Medulla oblongata (tissue), 1 donor: ENCODE data around the gene HNRNPA3.
"Not testable (repeated sequence)": the region's sequence is repeated elsewhere in the genome, so short reads cannot be mapped to it uniquely, and the experiment has no call there.

ENCODE experiments used
- DNase-seq: peaks from one replicate; pipeline ENCODE4 v3.0.0-alpha.2; 2015; ENCODE audit errors: extremely low spot score

HNRNPA3 gene

DNA sequence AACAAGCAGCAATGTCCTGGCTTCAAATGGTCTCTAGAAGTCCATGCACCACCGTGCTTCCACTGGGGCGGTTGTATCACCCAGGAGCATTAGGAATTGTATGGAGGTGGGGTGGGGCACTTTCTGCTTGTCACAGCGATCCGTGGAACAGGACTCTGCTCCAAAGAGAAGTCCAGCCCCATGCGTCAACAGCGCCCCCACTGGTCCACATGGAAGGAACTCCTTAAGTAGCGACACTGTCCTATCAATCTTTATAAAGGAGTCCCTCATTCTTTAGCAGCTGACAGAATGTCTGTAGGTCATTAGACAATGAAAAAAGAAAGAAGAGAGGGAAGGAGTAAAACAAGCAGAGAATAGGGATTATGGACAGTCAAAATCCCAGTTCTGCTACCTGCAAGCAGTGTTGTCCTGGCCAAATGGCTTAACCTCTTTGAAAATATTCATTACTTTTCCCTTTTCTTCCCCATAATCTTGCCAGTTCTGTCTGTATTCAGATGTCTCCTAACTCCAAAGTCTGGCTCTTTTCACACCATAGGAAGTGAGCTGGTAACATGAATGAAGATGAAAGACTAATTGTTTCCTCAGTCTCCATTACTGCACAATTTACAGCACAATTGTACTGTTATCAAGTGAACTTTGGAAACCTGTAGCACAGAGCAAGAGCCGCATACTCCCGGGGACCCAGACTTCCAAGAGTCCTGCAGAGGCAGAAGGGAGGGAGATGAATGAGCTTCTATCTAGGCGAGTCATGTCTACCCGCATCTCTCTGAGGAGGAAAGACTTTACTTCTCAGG lies 42.0 kb downstream of the HNRNPA3 start:
- peak; percentile 66 for DNase-seq

DNA sequence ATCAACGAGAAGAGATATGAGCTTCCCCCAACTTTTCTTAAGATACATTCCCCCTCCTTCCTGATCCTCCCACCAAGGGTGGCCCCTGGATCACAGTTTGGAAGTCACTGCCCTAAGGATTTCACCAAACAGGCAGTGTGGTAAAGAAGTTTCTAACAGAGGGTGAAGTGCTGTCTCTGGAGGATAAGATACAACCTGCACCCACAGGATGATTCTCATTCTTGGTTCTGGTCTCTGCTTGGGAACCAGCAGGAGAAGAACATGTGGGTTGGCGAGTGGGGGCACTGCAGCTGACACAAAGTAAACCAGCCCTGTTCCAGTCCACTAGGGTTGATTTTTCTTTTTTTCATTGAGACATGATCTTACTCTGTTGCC lies 42.6 kb downstream of the HNRNPA3 start:
- no peak for DNase-seq

DNA sequence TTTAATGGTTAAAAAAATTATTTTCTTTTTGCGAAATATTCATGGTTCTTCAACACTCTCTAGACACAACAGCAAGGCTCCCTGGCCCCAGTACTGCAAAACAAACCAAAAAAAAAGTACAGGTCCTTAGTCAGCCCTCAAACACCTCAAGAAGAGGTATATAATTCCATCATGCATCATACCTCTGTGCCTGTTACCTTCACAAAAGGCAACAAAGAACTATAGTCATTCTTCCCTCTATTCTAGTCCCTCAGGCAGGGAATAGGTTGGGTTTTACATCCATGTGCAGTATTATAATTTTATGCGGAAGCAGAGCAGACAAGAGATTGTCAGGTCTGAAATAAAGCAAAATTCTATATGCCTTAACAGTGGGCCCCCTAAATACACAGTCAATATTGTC lies 43.4 kb downstream of the HNRNPA3 start:
- no peak for DNase-seq

DNA sequence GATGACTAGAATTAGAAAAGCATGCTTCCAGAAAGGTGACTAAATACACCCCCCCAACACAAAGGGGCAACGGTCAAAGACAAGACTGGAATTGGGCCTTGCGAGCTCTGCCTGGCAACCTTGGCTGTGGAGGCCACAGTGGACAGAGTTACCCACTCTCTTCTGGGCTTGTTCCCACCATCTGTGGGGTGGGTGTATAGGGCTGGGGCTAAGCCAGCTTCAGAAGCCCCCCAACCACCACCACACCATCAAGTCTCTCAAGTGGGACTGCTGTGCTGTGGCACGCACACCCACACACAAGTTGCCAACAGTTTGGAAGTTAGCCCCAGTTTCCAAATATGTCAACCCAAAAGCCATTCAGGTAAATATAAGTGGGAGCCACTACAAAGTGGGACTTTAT lies 44.1 kb downstream of the HNRNPA3 start:
- no peak for DNase-seq

DNA sequence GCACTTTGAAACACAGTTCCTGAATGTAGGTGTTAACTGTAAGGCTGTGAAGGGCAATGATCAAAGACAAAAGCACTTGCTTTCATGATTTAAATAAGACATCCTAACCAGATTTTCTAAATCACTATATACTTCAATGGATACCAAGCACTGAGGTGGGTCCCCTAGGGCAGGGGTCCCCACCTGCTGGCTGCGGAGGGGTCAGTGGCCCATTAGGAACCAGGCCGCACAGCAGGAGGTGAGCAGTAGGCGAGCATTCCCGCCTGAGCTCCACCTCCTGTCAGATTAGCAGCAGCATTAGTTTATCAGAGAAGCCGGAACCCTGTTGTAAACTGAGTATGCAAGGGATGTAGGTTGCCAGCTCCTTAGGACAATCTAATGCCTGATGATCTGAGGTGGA lies 44.9 kb downstream of the HNRNPA3 start:
- DNase-seq = no peak

DNA sequence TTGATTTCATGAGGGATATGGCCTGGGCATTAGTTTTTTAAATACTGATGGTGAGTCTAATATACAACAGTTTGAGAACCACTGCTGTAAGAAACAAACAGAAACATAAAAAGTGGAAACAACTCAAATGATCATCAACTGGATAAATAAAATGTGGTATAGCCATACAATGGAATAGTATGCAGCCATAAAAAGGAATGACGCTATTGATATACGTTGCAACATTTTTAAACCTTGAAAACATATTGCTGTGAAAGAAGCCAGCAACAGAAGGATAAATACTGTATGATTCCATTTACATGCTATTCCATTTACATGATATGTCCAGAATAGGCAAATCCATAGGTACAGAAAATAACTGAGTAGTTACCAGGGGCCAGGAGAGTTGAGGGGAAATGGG lies 45.5 kb downstream of the HNRNPA3 start:
- no peak for DNase-seq

DNA sequence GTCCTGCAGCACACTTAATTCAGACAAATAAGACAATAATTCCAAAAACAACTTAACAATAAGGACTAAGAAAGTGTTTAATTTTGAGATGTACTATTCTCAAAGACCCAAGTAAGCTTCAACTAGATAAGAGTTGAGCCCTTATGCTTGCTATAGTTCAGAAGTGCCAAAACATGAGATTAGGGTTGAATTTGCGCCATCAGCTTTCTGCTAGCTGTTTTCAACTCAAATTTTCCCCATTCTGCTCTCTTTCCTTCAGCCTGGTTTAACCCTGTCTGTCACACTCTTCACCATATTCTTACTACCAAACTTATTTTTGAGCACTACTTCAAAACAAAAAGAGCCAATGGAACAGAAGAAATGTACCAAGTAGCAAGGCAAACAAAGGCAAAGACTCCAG lies 47.8 kb downstream of the HNRNPA3 start:
- no peak for DNase-seq

DNA sequence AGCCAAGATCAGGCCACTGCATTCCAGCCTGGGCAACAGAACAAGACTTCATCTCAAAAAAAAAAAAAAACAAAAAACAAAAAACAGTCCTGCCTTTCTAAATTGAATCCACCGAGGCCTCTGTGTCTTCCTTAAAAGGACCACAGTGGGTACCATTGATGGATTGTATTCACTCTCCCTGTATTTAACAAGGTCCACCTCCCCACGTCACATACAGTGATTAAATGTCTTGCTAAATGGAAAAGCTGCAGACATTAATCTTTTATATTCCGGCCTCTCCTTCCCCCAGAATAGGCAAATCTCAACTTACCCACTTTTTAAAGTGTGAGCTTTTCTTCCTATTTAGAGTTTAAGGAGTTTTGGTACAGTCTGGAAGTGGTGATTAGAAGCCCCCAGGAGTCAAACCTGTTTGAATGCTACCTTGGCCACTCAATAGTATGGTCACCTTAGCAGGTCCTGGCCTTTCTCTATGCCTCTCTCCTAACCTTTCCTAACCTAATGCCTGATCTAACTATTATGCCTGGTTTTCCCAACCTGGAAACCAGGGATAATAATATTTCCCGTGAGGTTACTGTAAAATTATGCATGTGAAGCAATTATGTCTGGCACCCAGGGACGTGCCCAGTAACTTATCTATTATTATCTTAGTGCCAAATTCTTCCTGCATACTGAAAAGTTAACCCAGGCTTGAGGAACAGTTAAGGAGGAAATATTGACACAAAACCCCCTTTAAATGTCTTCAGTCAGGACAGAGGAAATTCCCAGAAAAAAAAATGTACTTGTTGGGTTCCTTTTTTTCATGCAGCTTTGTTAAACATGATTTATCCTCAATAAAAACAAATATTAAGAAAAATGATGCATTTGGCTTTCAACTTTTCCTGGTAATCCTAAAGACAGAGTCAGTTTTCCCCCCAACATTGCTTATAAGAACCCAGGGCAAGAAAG lies 48.8 kb downstream of the HNRNPA3 start:
- peak; percentile 49 for DNase-seq

DNA sequence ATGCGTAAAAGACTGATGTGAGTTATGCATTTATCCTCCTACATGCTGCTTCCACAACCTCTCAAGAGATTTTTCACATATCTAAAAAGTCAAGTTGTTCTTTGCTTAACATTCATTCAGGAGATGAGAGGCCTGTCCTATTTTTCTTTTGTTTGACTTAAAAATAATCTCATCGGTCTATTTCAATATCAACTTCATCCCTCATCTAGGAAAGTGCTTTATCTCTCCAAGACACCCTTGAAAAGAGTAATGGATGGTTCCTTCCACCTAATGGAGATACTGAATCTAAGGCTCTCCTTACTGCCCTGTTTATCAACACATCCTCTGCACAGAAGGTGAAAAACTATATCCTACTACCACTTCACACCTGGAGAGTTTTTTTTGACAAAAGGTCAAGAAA lies 49.5 kb downstream of the HNRNPA3 start:
- peak; percentile 41 for DNase-seq

DNA sequence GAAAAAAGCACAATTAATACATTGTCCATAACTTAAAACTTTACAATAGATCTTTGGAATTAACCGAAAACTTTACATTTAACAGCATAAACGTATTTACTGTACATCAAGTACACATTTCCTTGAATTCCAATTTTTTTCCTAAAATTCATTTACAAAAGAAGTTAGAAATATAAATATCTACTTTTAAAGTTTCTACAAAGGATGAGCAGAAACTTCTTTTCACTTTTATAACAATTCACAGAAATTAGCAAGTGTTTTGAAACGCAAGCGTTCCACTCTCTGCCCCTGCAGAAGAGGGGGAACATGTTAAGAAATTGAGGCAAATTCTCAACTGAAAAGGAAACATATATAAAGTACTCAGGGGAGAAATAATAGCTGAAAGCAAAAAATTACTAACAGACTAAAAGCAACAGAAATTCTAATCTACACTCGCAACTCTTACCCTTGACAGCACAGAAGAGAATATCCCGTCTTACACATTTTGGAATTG lies 50.4 kb downstream of the HNRNPA3 start:
- DNase-seq = no peak

DNA sequence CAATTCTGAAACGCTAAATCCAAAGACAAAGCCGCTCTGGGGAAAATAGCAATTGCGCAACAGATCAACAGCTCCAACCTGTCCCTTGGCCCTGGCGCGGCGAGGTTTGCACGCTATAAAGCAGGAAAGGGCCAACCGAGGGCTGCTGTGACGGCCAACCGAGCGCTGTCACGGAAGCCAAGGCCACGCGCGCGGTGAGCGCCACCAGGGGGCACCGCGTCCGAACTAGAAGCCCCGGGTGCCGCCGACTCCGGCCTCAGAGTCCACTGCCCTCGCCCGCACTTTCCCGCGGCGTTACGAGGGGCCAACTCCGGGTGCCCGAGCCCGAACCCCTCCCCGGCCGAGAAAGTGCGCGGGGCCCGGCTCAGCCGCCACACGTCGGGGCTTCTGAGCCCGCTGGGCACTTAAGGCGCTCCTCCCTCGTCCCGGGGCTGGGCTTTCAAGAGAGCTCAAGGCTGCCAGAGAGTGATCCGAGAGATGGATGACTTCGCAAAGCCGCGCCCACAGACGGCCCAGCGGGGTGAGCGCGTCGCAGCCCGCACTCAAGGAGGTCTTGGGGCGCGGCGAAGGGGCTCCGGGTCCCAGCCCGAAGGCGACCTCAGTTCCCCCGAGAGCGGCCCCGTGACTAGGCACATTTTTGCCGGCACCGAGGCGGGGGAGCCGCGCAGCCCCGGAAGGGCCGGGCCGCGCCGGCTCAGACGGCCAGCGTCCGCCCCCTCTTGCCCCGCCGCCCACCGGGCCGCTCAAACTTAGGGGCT lies 51.0 kb downstream of the HNRNPA3 start:
- peak; percentile 98 for DNase-seq

DNA sequence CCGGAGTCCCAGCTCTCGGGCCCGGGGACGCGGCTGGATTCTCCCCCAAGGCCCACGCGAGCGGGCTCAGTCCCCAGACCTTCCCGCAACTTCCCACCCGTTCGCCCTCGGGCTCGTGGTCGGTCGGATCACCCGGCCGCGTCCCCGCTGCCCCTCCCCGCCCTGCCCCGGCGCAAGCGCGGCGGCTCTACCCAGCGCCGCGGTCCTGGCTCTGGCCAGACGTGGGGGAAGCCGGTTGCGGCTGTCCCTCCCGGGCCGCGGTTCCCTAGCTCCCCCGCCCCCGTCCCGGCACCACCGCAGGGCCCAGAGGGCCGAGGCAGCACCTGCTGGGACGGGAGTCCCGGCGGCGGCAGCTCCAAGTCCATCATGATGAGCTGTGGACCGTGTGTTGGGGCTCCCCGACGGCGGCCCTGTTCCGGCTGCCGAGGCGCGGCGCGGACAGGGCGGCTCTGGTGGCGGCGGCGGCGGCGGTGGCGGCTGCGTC lies 51.7 kb downstream of the HNRNPA3 start:
- DNase-seq = no peak

DNA sequence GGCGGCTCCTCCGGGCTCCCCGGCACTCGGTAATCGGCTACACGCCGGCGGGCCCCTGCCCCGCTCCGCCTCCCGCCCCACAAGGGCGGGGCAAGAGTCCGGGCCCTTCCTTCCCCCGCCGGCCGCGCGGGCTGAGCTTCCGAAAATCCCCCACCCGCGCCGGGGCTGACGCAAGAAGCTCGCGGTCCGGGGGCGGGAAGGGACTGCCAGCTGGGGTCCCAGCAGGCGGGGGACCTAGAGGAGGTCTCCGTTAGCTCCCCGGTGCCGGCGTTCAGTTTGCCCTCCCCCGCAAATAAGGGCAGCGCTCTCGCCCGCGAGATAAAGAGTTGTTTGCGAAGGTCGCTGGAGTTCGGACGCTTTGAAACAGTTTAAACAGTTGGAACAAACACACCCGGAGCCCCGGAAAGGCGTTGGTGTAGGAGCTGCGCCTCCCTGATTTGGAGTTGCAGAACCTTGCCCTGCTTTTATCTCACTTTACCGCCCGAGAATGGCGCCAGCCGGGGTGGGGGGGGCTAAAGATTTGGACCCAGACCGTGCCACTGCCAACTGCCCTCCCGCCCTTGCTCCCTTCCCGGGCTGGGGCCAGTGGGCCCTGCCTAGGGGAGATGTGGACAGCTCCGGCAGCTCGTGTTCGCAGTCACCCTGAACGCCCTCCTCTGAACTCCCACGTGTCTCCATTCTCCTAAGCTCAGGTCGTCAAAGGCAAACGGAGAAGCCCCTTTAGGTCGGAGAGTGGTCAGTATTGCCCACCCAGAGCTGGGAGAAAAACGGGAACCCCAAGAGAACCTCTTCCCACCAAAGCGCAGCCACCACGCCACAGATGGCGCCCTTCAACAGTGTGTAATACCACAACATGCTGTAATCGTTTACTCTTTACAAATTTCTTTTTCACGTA lies 52.3 kb downstream of the HNRNPA3 start, which contains the start of gene NFE2L2:
TSS of gene NFE2L2 (minus strand) at position 35 of the 895 bp plus-strand sequence. CDS start 151 bp downstream, outside the sequence.
- peak; percentile 95 for DNase-seq

DNA sequence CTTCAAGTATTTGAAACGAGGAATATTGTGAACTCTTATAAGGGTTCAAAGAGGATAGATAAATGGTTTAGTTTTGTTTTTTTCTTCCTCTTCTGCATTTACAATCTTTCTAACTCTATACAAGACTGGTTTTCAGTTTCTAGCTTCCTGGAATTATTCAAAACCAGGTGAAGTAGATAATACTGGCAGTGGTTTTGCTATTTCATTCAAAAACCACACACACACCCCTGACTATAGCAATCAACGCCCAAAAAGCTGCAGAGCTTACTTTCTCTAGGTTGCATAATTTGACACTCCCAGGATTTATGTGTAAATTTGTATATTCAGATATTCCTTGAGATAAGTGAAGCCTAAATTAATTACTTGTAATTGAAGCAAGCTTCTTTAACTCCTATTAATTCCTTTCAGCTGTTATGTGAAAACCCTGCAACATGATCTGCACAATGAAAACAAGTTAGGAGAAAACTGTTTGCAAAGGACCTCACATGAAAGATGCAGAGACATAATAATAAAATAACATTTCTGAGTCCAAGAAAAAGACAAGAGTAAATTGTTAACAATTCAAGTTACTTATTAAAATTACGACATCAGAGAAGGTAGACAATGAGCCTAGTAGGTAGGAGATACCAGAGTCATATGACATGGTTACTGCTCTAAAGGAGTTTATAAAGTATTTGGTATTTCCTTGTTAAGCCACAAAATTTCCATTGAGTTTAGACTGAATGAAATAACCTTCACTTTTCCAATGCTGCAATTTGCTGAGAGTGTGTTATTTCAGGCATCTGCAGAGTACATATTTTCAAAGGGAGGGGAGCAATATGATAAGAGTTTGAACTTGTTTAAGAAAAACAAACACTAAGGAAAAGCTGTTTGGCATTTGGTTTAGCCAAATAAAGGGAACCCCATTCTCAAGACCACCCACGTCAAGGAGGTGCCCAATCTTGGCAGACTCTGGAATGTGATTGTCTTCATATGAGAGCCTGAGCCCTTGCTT lies 53.5 kb downstream of the HNRNPA3 start:
- DNase-seq = peak; percentile 21

DNA sequence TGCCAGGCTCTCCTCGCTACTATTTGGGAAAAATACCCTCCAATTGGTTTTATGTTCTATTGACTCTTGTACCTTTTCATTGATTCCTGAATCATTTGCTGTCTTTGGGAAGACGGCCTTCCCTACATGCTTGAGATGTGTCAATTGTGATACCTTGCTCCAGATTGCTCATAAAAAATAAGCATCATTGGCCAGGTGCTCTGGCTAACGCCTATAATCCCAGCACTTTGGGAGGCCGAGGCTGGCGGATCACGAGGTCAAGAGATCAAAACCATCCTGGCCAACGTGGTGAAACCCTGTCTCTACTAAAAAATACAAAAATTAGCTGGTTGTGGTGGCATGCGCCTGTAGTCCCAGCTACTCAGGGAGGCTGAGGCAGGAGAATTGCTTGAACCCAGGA lies 54.4 kb downstream of the HNRNPA3 start:
- not testable (repeated sequence) for DNase-seq

DNA sequence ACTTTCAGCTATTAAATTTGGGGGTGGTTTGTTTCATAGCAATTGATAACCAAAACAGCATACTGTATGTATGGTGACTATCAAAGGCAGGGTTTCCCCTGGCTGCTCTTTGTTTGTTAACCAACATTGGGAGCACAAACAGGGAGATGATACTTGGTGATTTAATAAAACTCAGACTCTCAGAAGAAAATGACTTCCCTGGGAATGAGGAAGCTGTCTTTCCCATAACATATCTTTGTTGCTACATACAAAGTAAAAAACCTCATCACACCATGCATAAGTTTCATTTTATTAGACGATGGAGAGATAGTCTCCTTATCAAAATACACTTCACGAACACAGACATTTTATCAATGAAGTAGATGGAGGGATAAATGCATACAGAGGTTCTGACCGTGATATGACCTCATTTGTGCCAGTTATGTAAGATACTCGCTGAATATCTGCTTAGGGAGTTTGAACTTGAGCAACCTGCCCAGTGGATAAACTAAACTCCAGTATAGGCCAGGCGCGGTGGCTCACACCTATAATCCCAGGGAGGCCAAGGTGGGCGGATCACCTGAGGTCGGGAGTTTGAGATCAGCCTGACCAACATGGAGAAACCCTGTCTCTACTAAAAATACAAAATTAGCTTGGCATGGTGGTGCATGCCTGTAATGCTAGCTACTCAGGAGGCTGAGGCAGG lies 55.7 kb downstream of the HNRNPA3 start:
- DNase-seq = no peak

DNA sequence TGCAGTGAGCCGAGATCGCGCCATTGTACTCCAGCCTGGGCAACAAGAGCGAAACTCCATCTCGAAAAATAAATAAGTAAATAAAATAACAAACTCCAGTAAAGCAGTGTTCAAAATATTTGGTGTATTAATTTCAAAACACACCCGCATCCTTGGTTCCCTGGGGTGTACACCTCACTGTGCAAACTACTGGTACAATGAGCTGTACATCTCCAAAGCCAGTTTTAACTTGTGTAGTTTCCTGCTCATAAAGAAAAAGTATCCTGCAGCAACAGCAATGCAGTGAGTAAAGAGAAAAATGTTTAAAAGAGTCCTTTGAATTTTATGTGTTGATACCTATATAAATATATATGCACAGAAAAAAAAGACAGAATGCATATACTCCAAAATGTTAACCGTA lies 56.3 kb downstream of the HNRNPA3 start:
- no peak for DNase-seq

DNA sequence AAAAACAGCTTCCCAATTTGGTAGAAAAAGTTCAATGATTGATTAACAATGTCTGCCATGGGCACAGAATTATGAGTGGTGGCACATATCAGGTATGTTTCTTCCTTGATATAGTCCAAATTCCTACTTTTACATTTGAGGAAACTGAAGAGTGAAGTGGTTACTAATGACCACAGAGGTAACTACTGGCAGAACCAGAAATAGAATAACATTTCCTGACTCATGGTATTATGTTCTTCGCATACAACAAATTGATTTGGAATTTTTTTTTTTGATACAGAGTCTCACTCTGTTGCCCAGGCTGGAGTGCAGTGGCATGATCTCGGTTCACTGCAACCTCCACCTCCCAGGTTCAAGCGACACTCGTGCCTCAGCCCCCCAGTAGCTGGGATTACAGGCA lies 57.9 kb downstream of the HNRNPA3 start:
- no peak for DNase-seq
